Urothelium cell line (cell line): ENCODE results near the gene FAM227A.
"Not testable (repeated sequence)": the region's sequence is repeated elsewhere in the genome, so short reads cannot be mapped to it uniquely, and the experiment has no call there.

ENCODE experiments used
- DNase-seq: peaks from one replicate; pipeline ENCODE4 v3.0.0; 2011; ENCODE audit warnings: low spot score, mixed read lengths
- FAIRE-seq: peaks from 2 replicates; lab custom pipeline; 2011; peaks lifted over from hg19 to GRCh38; lab: Jason Lieb, UNC

FAM227A gene

DNA sequence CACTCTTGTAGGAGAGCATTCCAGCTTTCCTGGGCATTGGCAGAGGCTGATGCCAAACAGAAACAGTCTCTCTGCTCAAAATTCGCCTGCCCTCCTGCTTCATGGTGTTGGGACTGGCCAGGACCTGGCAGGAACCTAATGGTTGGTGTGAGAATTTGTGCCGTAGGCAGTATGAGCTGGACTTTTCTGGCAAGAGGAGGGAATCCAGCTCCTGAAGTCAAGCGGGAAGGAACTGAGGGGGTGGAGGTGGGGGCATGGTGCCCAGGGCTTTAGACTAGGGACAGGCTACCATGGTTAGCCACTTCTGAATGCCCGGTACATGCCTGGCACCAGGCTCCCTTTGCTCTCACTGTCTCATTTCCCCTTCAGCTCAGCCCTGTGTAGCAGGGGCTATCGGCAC, 18.7 kb upstream of the FAM227A start:
- DNase-seq, result no peak
- no peak for FAIRE-seq

DNA sequence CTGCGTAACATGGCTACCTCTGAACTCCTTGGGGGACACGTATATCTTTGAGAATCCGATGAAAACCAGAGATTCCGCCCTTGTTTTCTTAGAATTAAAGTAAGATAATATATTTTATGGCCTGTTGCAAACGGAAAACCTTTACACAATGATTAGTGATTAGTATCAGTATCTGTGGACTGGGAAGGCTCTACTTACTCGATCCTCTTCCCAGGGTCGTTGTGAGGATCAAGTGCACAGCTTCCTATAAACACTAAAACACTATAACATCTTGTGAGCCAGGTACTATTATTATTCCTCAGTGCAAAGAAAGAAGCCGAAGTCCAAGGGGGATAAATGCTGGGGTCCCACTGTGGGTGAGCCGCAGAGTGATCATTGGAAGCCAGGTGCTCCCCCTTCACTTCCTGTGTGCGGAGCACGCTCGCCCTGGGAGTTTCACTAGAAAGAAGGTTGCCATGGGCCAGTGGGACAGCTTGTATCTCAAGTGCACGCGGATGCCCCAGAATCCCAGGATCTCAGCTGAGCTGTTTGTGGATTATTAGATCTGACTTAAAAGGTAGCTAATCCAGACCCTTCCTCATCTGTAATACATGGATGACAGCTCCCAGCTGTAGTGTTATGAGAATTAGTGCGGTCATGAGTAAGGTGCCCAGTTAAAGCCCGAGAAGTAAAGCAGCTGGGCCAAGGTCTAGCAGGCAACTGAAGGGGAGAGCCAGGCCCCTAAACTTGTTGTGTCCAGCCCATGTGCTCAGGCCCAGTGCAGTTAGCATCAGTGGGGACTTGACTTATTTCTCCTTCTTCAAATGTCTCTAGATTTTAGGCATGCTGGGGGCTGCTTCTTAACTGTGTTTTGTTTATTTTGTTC, 1.1 kb upstream of the FAM227A start:
- no peak for DNase-seq
- peak; percentile 67 for FAIRE-seq

DNA sequence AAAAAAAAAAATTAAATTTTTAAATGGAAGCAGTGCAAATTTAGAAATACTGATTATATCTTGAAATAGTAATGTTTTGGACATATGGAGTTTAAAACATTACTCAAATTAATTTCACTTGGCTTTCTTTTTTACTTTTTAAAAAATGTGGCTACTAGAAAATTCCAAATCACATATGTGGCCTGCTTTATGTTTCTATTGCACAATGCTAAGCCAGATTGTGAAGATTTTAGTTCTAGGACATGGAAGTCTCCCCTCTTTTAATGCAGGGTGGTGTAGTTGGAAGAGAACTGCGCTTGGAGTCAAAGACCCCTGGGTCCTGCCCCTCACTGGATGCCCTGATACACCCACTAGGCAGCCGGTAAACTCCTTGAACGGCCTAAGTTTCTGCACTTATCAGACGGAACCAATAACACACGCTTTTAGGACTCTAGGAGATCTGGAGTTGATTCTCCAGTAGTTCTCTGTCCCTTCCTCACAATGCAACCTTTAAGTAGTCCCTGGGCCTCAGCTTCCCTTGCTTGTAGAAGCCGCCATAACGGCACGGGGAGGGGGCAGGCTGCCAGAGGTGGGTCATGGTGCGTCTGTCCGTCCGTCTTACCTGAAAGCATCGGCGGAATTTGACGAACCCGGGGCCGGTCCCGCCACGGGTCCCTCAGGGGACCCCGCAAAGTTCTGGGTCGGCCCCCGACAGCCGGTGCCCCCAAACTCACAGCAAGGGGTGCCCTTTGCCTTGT, 505 bp downstream of the FAM227A start:
- no peak for FAIRE-seq
- DNase-seq, result peak; percentile 47

DNA sequence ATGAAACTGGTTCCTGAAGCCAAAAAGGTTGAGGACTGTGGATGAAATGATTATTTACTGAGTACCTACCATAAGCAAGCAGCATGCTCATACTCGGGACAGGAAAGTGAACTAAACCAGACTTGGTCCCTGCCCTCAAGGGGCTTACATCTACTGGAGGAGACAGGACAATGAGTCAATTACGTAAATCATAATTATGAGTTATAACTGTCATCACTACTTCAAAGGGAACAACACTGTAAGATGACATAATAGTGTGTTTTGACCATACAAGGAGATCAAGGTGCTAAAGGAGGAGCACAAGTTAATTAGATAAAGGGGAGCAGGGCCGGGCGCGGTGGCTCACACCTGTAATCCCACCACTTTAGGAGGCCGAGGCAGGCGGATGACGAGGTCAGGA, 2.5 kb downstream of the FAM227A start:
- FAIRE-seq (no peak), DNase-seq (no peak)

DNA sequence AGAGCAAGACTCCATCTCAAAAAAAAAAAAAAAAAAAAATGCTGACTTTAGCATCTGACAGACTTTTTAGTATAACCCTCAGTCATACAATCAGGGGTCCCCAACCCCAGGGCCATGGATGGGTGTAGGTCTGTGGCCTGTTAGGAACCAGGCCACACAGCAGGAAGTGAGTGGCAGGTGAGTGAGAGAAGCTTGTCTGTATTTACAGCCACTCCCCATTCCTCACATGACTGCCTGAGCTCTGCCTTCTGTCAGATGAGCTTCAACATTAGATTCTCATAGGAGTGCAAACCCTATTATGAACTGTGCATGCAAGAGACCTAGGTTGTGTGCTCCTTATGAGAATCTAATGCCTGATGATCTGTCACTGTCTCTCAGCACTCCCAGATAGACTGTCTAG, 3.3 kb downstream of the FAM227A start:
- DNase-seq (no peak), FAIRE-seq (no peak)

DNA sequence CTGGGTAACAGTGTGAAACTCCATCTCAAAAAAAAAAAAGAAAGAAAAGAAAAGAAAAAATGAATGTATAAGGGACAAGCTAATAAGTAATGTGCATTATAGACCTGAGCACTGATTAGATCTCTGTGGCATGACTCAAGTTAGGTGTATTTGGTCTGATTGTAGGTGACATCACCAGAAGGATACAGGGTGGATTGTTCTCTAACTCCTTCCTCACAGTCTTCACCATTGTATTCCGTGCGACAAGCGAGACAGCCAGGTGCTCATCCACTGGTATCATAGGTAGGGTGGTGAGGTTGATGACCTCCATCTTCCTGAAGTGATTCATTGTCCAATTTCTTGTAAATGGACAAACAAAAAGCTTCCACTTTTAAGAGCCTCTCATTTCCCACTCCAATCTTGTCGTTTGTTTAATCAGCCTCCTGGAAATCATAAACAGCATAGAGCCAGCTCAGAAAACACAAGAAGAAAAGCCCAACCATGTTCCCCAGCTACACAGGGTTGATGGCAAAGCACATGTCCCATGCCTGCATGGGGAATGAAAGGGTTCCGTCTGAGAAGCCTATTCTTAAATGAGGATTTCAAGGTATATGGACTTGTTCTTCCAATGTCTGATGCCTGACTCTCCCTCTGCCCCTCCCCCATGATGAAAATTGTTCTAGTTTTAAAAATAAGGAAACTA, 6.2 kb downstream of the FAM227A start:
- DNase-seq, result no peak
- FAIRE-seq, result no peak

DNA sequence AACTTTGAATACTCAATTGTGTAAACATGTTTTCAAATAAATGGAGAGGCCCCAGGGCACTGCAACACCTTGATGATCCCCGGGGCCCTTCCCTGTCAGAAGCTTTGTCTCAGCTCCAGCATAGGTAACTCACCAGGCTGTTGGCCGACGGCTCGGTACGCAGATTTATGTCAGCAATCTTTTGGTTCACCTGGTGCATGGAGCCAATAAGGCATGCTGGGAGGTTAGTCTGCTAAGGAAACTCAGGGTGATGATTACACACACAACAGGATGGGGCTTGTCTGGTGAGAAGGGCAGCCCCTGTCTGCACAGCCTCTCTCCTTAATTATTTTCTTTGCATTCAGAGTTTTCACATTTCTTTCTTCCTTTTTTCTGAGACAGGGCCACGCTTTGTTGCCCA, 10.8 kb downstream of the FAM227A start:
- FAIRE-seq (no peak), DNase-seq (no peak)

DNA sequence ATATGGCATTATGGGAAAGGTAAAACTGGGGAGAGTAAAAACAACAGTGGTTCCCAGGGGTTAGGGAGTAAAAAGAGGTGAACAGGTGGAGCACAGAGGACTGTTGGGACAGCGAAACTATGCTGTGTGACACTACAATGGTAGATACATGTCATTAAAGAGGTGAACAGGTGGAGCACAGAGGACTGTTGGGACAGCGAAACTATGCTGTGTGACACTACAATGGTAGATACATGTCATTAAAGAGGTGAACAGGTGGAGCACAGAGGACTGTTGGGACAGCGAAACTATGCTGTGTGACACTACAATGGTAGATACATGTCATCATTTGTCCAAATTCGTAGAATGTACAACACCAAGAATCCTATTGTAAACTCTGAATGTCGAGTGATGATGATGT, 11.9 kb downstream of the FAM227A start:
- DNase-seq, FAIRE-seq: not testable (repeated sequence)

DNA sequence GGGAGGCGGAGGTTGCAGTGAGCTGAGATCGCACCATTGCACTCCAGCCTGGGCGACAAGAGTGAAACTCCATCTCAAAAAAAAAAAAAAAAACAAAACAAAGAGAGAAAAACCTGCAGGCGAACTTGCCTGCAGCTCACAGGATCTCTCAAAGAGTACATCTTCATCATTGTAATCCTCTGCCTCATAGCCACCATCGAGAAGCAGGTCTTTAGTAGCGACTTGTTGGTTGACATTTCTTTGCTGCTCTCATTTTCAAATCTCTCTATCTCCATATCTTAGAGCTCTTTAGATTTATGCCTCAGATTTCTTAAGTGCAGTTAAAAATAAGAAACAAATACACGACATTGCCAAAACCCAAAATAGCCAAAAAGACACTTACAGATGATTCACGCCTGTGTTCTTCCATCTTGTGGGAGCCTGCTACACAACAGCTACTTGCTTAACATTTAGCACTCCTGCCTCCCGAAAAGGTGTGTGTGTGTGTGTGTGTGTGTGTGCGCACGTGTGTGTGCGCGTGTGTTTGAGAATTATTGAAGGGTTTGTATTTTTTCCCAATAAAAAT, 14.6 kb downstream of the FAM227A start:
- FAIRE-seq, result no peak
- no peak for DNase-seq

DNA sequence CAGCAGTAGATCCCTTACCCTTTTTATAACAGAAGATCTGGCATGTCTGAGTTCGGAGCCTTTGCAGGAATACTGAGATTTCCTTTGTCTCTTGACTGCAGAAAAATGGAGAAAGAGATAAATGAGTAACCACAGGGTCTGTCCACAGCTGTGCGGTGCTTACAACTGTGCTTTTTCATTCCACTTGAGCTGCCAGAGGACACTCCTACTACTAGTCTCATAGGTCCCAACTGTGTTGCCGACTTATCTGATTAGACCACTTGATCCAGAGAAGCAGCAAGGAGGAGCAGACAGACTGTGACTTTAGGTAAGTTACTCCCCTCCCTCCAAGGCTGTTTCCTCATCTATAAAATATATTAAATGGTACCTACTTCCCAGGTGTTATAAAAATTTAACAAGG, 17.5 kb downstream of the FAM227A start:
- DNase-seq (no peak), FAIRE-seq (no peak)

DNA sequence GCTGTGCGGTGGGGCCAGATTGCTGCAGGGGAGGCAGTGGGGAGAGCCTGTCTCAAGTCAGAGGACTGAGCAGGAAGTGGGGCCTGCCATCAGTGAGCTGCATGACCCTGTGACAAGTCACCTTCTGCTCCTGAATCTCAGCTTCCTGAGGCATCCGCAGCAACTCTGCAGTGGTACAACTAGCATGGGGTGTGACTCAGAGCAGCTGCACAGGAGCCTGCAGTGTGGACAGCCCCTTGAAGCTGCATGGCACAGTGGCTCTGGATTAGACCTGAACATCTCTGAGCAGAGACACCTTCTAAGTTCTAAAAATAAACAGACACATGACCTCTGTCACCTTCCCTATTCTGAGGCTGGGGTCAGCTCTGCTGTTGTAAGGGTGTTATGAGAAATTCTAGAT, 18.0 kb downstream of the FAM227A start:
- DNase-seq (no peak), FAIRE-seq (no peak)

DNA sequence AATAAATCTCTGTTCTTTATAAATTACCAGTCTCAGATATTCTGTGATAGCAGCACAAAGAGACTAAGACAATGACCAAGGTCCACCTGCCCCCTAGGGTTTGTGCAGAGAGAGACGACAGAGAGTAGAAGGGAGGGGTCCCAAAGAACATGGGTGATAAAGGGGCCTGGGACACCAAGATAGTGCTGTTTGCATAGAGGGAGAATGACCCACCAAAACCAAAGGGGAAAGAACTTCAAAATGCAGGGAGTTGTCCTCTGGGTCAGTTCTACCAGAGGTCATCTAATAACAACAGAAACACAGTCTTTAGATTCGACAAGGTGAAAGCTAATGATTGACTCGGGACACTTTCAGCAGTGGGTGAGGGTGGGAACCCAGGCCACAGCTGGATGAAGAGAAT, 23.7 kb downstream of the FAM227A start:
- DNase-seq, result no peak
- no peak for FAIRE-seq

DNA sequence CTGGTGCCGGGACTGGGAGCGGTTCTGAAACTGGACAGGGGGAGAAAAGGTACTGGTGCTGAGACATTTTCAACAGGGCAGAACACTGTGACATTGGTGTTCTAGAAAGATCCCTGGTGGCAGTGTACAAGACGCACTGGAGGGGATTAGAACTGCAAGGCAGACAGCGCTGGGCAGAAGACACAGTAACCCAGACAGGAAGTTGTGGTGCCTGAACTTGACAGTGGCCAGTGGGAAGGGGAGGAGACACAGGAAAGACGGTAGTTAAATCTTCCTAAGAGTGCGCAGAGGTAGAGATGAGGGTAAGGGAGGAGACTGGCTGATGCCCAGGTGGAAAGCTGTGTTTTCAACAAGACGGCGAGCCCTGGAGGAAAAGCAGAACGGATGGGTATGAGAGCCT, 24.5 kb downstream of the FAM227A start:
- DNase-seq (no peak), FAIRE-seq (peak; percentile 61)

DNA sequence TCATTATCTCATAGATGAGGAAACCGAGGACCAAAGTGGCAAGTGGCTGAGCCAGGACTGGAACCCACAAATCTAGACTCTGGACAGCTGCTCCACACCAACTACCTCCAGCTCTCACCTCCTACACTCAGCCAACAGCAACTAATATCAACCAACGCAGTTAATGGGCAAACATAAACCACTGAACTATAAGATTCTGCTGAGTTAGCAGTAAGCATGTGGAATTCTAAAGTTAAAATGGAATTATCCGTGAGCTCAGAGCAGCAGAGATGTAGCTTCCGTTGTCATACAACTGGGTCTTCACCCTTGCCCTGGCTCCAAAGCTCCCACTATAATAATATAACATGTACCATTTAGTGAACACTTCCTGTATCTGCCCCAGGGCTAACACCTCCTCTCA, 27.1 kb downstream of the FAM227A start:
- DNase-seq, result no peak
- FAIRE-seq, result no peak

DNA sequence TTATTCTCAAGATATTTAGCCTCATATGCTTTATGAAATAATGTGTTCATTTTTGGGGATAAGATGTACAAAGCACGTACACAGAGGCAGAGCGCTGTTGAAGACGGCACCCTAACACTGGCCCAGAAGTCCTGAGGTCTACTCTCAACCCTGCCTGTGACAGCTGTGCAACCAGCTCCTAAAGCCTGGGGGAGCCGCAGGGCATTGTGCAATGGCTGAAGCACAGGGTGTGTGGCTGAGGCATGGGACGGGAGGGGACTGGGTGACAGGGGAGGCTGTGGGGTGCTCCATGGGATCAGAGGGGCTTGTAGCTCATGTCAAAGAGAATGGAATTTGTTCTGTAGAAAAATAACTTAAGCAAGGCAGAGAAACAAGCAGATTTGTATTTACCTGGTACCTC, 27.7 kb downstream of the FAM227A start:
- DNase-seq, result no peak
- FAIRE-seq, result no peak

DNA sequence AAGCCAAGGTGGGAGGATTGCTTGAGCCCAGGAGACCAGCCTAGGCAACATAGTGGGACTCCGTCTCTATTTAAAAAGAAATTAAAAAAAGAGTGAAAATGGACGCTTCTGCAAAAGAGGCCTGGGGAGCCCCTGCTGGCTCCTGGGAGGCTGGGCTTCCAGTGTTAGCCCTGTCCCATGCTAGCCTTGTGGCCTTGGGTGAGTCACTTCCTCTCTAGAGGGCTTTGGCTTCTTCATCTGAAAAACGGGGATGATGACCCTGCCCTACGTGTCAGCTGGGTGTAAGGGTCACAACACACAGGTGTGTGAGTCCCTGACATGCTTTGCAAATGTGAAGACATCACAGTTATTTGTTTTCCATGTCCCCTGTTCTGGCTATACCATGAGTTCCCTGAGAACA, 32.8 kb downstream of the FAM227A start:
- peak; percentile 42 for DNase-seq
- FAIRE-seq, result no peak

DNA sequence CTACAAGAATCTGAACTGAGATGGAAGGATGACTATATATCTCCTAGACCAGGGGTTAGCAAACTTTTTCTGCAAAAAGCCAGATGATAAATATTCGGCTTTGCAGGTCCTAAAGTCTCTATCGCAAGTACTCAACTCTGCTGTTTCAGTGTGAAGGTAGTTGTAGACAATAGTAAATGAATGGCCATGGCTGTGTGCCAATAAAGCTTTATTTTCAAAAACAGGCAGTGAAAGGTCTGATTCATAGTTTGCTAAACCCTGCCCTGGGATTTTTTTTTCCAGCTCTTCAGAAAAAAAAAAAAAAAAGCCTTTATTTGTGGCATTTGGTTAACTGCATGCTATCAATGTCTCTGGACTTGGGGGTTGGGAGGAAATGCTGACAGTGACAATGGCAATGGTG, 37.5 kb downstream of the FAM227A start:
- no peak for DNase-seq
- FAIRE-seq, result no peak

DNA sequence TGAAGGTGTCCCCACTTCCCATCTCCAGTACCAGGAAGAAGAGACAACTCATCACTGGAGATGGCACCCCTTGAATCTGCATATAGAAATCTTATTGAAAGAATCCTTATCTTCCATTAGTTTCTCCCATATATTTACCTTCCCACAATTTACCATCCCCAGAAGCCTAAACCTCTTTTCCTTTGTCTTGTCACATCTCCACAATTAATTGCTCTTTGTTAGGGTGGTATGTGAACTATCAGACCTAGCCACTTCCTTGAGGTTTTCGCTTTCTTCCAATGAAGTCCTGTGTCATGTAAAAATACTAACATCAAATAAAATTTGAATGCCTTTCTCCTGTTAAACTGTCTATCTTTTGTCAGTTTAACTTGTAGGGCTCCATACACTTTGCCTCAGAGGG, 37.9 kb downstream of the FAM227A start:
- DNase-seq (no peak), FAIRE-seq (no peak)

DNA sequence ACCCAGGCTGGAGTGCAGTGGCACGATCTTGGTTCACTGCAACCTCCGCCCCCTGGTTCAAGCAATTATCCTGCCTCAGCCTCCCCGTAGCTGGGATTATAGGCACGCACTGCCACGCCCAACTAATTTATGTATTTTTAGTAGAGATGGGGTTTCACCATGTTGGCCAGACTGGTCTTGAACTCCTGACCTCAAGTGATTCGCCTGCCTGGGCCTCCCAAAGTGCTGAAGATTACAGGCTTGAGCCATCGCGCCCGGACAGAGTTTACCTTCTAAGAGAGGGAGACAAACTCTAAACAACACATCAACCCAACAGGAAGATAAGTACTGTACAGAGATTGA, 41.2 kb downstream of the FAM227A start:
- not testable (repeated sequence) for FAIRE-seq, DNase-seq

DNA sequence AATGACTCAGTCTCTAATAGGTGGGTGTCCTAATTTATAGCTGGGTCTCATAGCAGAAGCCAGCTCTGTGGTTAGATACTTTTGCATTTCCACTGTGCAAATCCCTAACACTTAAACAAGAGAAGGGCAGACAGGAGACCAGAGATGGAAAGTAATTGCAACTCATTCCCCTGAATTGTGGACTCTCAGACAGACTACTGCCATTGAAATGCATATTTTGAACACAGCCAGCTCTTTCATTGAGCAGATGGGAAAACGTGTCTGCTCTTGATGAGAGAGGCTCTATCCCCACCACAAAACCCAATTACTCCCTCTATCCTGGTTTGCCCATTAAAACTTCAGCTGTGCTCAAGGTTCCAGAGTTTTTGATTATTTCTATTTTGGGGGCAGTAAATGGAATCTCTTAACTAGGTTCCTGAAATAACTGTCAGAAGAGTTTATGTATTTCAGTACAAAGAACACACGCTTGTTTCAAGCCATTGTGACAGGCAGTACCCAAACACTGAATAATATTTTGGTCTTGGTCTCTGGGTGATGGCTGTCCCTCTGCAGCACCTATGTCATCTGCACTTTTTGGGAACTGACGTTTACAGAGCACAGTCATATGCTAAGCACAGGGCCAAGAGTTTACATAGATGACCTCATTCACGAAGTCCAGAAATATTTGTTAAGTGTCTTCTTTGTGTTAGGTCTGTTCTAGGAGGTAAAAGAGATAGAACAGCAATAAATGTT, 41.7 kb downstream of the FAM227A start:
- no peak for FAIRE-seq

DNA sequence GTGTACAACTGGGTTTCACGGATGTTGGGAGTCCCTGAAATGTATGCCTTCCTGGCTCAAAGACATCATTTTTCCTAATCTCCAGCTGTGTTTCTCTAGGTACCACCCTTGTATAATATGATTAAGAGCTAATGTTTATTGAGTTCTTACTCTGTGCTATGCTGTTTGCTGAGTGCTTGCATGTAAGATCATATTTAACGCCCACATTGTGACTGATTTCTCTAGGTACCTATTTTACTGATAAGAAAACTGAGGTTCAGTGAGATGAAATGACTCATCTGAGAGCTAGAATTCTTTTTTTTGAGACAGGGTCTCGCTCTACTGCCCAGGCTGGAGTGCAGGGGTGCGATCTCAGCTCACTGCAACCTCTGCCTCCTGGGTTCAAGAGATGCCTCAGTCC, 42.6 kb downstream of the FAM227A start:
- DNase-seq (no peak), FAIRE-seq (no peak)

More for the DNA sequence above, 41.7 kb downstream of the FAM227A start:
- no peak for DNase-seq
